Activated CD4-positive, alpha-beta memory T cell treated with anti-CD3 and anti-CD28 coated beads, Interleukin-2, amount 10 ng/mL, durations not matched to agents 7 days and 5 days (primary cell): ENCODE measurements around the gene SUPV3L1. TPM values are rescaled to one million over a fixed set of nuclear protein-coding genes. Genes with fewer than 3 reads are reported as not detected.

Source experiments
- CTCF ChIA-PET: fragments of 350-600 bp; sonication (Branson Sonifier 250); formaldehyde crosslinking; loops from one replicate; lab custom pipeline; 2021; ENCODE audit warnings: antibody characterized with exemption, inconsistent platforms; lab: Charles Lee
- POLR2A ChIA-PET: fragments of 350-600 bp; sonication (Branson Sonifier 250); formaldehyde crosslinking; loops from one replicate; lab custom pipeline; 2021; ENCODE audit warnings: antibody characterized with exemption; lab: Charles Lee
- DNase-seq: peaks from one replicate; pipeline ENCODE4 v3.0.0-alpha.2; 2020
- H3K27ac Mint-ChIP-seq: one replicate; pipeline ENCODE4 v1.8.0; 2021; ENCODE audit warnings: mild to moderate bottlenecking, mixed read lengths
- H3K27me3 Mint-ChIP-seq: one replicate; pipeline ENCODE4 v1.8.0; 2021; ENCODE audit warnings: mixed read lengths
- H3K36me3 Mint-ChIP-seq: one replicate; pipeline ENCODE4 v1.8.0; 2021; ENCODE audit warnings: low read depth, mixed read lengths
- H3K4me1 Mint-ChIP-seq: one replicate; pipeline ENCODE4 v1.8.0; 2021; ENCODE audit warnings: mixed read lengths
- H3K4me3 Mint-ChIP-seq: one replicate; pipeline ENCODE4 v1.8.0; 2021; ENCODE audit warnings: mild to moderate bottlenecking, mixed read lengths
- H3K9me3 Mint-ChIP-seq: one replicate; pipeline ENCODE4 v1.8.0; 2021; ENCODE audit warnings: mixed read lengths
- total RNA-seq, 2 experiments: library from RNA; stranded (reverse); gene quantifications; one replicate each; pipeline ENCODE4 v1.2.3, GENCODE V29; 2021

SUPV3L1 gene
- total RNA-seq, 2 experiments from 2014 or later = 34.6 to 39.1 TPM

DNA sequence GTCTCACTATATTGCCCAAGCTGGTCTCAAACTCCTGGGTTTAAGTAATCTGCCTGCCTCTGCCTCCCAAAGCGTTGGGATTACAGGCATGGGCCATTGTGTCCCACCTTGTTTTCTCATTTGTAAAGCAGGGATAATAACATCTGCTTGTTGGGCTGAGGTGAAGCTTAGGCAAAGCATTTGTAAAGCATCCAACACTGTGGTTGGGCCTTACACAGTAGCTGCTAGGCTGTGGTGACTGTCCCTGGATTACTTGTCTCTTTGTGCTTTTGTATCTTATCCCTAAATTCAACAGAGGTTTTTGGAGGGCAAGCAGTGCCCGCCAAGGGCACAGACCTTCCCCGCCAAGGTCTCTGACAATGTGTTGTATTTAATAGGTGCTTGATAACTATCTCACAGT lies 54.4 kb downstream of the SUPV3L1 start:
- H3K27me3 Mint-ChIP-seq = peaks cover 3% of the 10 kb centered on the region
- no peak for DNase-seq
- ChIA-PET POLR2A (interaction anchor here (1.0 to 2.1 kb wide), 2 partner anchors 12 to 31 kb away, joined by 5 to 6 read pairs; no protein-coding TSS in a partner anchor), CTCF (interaction anchor here (1.2 to 7.3 kb wide), 2 partner anchors 156 to 173 kb away, joined by 3 to 101 read pairs; no protein-coding TSS in a partner anchor)
- H3K27ac Mint-ChIP-seq = no peak overlapping the region
- no peaks in the 10 kb centered on the region for H3K9me3 Mint-ChIP-seq
- H3K4me3 Mint-ChIP-seq = no peak overlapping the region
- H3K4me1 Mint-ChIP-seq = peaks cover 64% of the 10 kb centered on the region
- H3K36me3 Mint-ChIP-seq = no peaks in the 10 kb centered on the region

DNA sequence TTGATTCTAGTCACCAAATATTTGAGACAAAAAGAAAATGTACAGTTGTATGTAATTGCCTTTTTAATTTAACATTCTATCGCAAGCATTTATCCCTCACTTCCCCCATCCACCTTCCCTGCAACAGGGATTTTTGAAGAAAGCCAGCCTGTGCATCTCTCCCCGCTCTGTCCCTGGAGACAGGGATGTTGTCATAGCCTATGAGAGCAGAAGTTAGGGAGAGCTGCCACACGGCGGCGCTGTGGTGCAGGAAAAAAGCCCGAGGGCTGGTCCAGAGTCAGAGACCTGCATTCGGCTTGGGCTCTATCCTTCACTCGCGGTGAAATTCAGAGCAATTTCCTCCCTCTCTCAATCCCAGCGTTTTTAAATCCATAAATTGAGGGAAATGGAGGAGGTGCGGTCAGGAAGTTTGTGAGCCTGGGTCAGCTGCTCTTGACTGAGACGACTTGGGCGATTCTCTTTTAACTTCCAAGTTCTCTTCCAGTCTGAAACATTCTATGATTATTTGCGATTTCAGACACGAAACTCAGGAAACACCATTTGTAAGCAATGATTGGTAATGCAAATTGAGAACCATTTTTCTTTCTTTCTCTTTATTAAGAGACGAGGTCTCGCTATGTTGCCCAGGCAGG lies 57.6 kb downstream of the SUPV3L1 start:
- Mint-ChIP-seq H3K27ac (no peak overlapping the region), H3K4me3 (no peak overlapping the region), H3K27me3 (no peaks in the 10 kb centered on the region), H3K36me3 (peaks cover 2% of the 10 kb centered on the region), H3K9me3 (no peaks in the 10 kb centered on the region), H3K4me1 (peaks cover 63% of the 10 kb centered on the region)
- ChIA-PET POLR2A (no interaction called here), CTCF (interaction anchor here (0.6 to 7.3 kb wide), 11 partner anchors 9 to 233 kb away, joined by 3 to 101 read pairs (median 5); no protein-coding TSS in a partner anchor)
- DNase-seq = peak; percentile 91

GRCh38 chr10:69239136-69239535 lies 59.1 kb downstream of the SUPV3L1 start:
- H3K27me3 Mint-ChIP-seq = no peaks in the 10 kb centered on the region
- no peaks in the 10 kb centered on the region for H3K9me3 Mint-ChIP-seq
- H3K36me3 Mint-ChIP-seq = peaks cover 2% of the 10 kb centered on the region
- H3K27ac Mint-ChIP-seq = no peak overlapping the region
- DNase-seq = no peak
- H3K4me3 Mint-ChIP-seq = no peak overlapping the region
- peaks cover 55% of the 10 kb centered on the region for H3K4me1 Mint-ChIP-seq
- CTCF ChIA-PET = interaction anchor here (0.6 to 7.3 kb wide), 8 partner anchors 10 to 234 kb away, joined by 3 to 101 read pairs (median 5); no protein-coding TSS in a partner anchor
- POLR2A ChIA-PET = interaction anchor here (0.9 to 2.2 kb wide), 3 partner anchors 57 to 153 kb away, joined by 3 to 9 read pairs (median 3); no protein-coding TSS in a partner anchor

DNA sequence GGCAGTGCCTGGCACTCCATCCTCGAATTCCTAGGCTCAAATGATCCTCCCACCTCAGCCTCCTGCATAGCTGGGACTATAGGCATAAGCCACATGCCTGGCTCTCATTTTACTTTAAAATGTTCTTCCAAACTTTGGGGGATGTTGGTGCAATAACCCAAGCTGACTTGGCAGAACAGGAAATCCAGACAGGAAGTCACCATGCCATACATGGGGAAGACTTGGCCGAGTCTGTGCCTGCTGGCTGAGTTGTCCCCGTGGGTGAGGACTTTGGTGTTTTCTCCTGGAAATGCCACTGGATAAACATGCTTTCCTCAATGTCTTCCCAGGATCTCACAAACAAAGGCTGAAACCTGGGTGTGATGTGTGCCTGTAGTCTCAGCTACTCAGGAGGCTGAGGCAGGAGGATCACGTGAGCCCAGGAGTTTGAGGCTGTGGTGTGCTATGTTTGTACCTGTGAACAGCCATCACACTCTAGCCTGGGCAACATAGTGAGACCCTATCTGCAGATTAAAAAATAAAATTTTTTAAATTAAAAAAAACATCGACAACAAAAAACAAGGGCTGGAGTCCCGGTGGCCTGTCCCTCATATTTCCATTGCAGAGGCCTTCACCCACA lies 59.9 kb downstream of the SUPV3L1 start:
- Mint-ChIP-seq H3K9me3 (no peaks in the 10 kb centered on the region), H3K27me3 (no peaks in the 10 kb centered on the region), H3K27ac (no peak overlapping the region), H3K4me1 (peaks cover 52% of the 10 kb centered on the region), H3K36me3 (peaks cover 2% of the 10 kb centered on the region), H3K4me3 (no peak overlapping the region)
- ChIA-PET POLR2A (interaction anchor here (0.9 to 2.2 kb wide), 2 partner anchors 151 to 153 kb away, joined by 3 to 9 read pairs; no protein-coding TSS in a partner anchor), CTCF (interaction anchor here (0.8 to 7.3 kb wide), 5 partner anchors 11 to 267 kb away, joined by 3 to 101 read pairs (median 11); no protein-coding TSS in a partner anchor)
- no peak for DNase-seq

GRCh38 chr10:69240455-69240854 lies 60.4 kb downstream of the SUPV3L1 start:
- no peak overlapping the region for H3K27ac Mint-ChIP-seq
- ChIA-PET POLR2A (interaction anchor here (2.2 kb wide), 1 partner anchor 152 kb away, joined by 9 read pairs; no protein-coding TSS in a partner anchor), CTCF (interaction anchor here (0.8 to 7.3 kb wide), 4 partner anchors 12 to 267 kb away, joined by 3 to 101 read pairs (median 8); no protein-coding TSS in a partner anchor)
- peaks cover 2% of the 10 kb centered on the region for H3K36me3 Mint-ChIP-seq
- H3K27me3 Mint-ChIP-seq = no peaks in the 10 kb centered on the region
- H3K4me1 Mint-ChIP-seq = peaks cover 50% of the 10 kb centered on the region
- H3K4me3 Mint-ChIP-seq = no peak overlapping the region
- H3K9me3 Mint-ChIP-seq = no peaks in the 10 kb centered on the region
- DNase-seq = no peak

DNA sequence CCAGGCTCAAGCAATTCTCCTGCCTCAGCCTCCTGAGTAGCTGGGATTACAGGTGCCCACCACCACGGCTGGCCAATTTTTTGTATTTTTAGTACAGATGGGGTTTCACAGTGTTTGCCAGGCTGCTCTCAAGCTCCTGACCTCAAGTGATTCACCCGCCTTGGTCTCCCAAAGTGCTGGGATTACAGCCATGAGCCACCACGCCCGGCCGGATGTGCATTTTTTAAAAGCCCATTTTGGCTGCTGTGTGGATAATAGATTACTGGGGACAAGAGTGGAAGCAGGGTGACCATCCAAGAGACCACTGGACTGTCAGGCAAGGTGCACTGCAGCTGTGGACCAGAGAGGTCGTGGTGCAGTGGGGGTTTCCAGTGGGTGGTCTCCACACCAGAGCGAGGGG lies 61.5 kb downstream of the SUPV3L1 start:
- ChIA-PET CTCF (interaction anchor here (1.2 to 2.7 kb wide), 4 partner anchors 77 to 166 kb away, joined by 3 to 11 read pairs (median 6); no protein-coding TSS in a partner anchor), POLR2A (interaction anchor here (1.3 kb wide), 1 partner anchor 9 kb away, joined by 3 read pairs; no protein-coding TSS in a partner anchor)
- peaks cover 48% of the 10 kb centered on the region for H3K4me1 Mint-ChIP-seq
- peaks cover 2% of the 10 kb centered on the region for H3K36me3 Mint-ChIP-seq
- no peaks in the 10 kb centered on the region for H3K27me3 Mint-ChIP-seq
- H3K27ac Mint-ChIP-seq = no peak overlapping the region
- no peaks in the 10 kb centered on the region for H3K9me3 Mint-ChIP-seq
- H3K4me3 Mint-ChIP-seq = no peak overlapping the region
- no peak for DNase-seq

GRCh38 chr10:69242040-69242851 lies 62.2 kb downstream of the SUPV3L1 start:
- Mint-ChIP-seq H3K36me3 (peaks cover 2% of the 10 kb centered on the region), H3K9me3 (no peaks in the 10 kb centered on the region), H3K27me3 (no peaks in the 10 kb centered on the region), H3K4me1 (peaks cover 44% of the 10 kb centered on the region), H3K27ac (no peak overlapping the region), H3K4me3 (no peak overlapping the region)
- POLR2A ChIA-PET = interaction anchor here (0.7 to 1.5 kb wide), 3 partner anchors 10 to 151 kb away, joined by 3 to 4 read pairs (median 3); no protein-coding TSS in a partner anchor
- CTCF ChIA-PET = interaction anchor here (0.6 to 2.7 kb wide), 8 partner anchors 49 to 273 kb away, joined by 3 to 11 read pairs (median 4); no protein-coding TSS in a partner anchor
- no peak for DNase-seq

GRCh38 chr10:69242852-69243212 lies 62.8 kb downstream of the SUPV3L1 start:
- peaks cover 39% of the 10 kb centered on the region for H3K4me1 Mint-ChIP-seq
- DNase-seq = no peak
- peaks cover 2% of the 10 kb centered on the region for H3K36me3 Mint-ChIP-seq
- no peaks in the 10 kb centered on the region for H3K27me3 Mint-ChIP-seq
- CTCF ChIA-PET = interaction anchor here (0.6 to 2.7 kb wide), 8 partner anchors 49 to 272 kb away, joined by 3 to 11 read pairs (median 3); no protein-coding TSS in a partner anchor
- POLR2A ChIA-PET = interaction anchor here (0.7 to 1.5 kb wide), 3 partner anchors 11 to 150 kb away, joined by 3 to 4 read pairs (median 3); no protein-coding TSS in a partner anchor
- no peak overlapping the region for H3K4me3 Mint-ChIP-seq
- H3K9me3 Mint-ChIP-seq = no peaks in the 10 kb centered on the region
- H3K27ac Mint-ChIP-seq = no peak overlapping the region

GRCh38 chr10:69243817-69244216 lies 63.8 kb downstream of the SUPV3L1 start:
- H3K36me3 Mint-ChIP-seq = peaks cover 2% of the 10 kb centered on the region
- no peaks in the 10 kb centered on the region for H3K27me3 Mint-ChIP-seq
- ChIA-PET CTCF (interaction anchor here (1.1 to 2.7 kb wide), 2 partner anchors 146 to 149 kb away, joined by 3 to 11 read pairs; no protein-coding TSS in a partner anchor), POLR2A (interaction anchor here (1.5 kb wide), 1 partner anchor 149 kb away, joined by 4 read pairs; no protein-coding TSS in a partner anchor)
- no peaks in the 10 kb centered on the region for H3K9me3 Mint-ChIP-seq
- no peak for DNase-seq
- H3K4me1 Mint-ChIP-seq = peaks cover 33% of the 10 kb centered on the region
- no peak overlapping the region for H3K27ac Mint-ChIP-seq
- H3K4me3 Mint-ChIP-seq = no peak overlapping the region

- POLR2A ChIA-PET = no interaction called here
- H3K9me3 Mint-ChIP-seq = no peaks in the 10 kb centered on the region
- H3K27me3 Mint-ChIP-seq = no peaks in the 10 kb centered on the region
- no peak for DNase-seq
- CTCF ChIA-PET = interaction anchor here (0.7 to 1.9 kb wide), 3 partner anchors 8 to 52 kb away, joined by 3 to 7 read pairs (median 3); no protein-coding TSS in a partner anchor
- peaks cover 18% of the 10 kb centered on the region for H3K4me1 Mint-ChIP-seq
- H3K27ac Mint-ChIP-seq = no peak overlapping the region
- H3K4me3 Mint-ChIP-seq = no peak overlapping the region
- peaks cover 2% of the 10 kb centered on the region for H3K36me3 Mint-ChIP-seq
These were observed 66.0 kb downstream of the SUPV3L1 start for GRCh38 chr10:69246036-69246435.

DNA sequence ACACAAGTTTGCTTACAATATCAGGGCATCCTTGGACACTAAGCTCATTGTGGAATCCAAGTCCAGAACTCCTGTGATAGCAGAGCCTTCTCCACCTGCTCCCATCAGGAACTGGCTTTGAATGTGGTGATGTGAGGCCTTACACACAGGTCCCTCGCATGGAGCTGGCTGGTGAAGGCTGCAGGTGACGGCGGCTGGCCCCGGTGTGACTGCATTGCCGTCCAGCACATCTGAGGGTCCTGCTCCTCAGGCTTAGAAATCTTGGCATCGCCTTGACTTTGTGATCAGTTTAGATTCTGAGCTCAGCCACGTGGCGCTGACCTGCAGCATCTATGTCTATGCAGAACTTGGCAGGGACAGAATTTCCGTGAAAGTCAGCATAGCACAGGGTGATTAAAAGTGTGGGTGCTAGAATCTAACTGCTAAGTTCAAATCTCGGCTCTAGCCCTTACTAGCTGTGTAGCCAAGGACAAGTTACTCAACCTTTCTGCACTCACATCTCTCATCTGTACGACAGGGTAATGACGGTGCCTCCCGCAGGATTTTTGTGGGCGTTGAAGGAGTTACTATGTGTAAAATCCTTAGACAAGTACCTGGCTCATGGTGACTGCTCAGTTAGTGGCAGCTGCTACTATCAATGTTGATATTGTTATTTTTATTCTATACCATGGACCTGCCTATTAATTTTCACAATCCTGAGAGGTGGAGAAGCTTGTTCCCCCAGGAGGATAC lies 66.7 kb downstream of the SUPV3L1 start:
- POLR2A ChIA-PET = no interaction called here
- no peaks in the 10 kb centered on the region for H3K36me3 Mint-ChIP-seq

More for the DNA sequence above, 66.7 kb downstream of the SUPV3L1 start:
- Mint-ChIP-seq H3K27ac (no peak overlapping the region), H3K4me1 (peaks cover 10% of the 10 kb centered on the region), H3K27me3 (no peaks in the 10 kb centered on the region), H3K4me3 (no peak overlapping the region), H3K9me3 (no peaks in the 10 kb centered on the region)
- CTCF ChIA-PET = interaction anchor here (0.7 to 1.9 kb wide), 2 partner anchors 9 to 11 kb away, joined by 3 to 7 read pairs; no protein-coding TSS in a partner anchor
- DNase-seq = no peak
